Ovary (tissue), 3 donors: Measurements from ENCODE around the gene HIBCH.
"Not testable (repeated sequence)": the region's sequence is repeated elsewhere in the genome, so short reads cannot be mapped to it uniquely, and the experiment has no call there.

Source experiments
- EP300 ChIP-seq: sonication (generic); formaldehyde crosslinking; IDR thresholded peaks from one replicate; pipeline ENCODE4 v1.6.1; 2017; ENCODE audit warnings: antibody characterized with exemption
- TF ChIP-seq, protein P1 (sequence below), 3 donors: fragments of 450-650 bp in 2 of 3; fragments of 200-600 bp in 1 of 3; IDR thresholded peaks; one replicate each; pipeline versions ENCODE4 v1.5.1 to v1.8.0; 2016 to 2022; ENCODE audit warnings: antibody characterized with exemption in 3 of 3, mild to moderate bottlenecking in 1 of 3
- donor health status: DM: no; HTN: no; CAD: no.

- TF ChIP-seq, protein P1, sequence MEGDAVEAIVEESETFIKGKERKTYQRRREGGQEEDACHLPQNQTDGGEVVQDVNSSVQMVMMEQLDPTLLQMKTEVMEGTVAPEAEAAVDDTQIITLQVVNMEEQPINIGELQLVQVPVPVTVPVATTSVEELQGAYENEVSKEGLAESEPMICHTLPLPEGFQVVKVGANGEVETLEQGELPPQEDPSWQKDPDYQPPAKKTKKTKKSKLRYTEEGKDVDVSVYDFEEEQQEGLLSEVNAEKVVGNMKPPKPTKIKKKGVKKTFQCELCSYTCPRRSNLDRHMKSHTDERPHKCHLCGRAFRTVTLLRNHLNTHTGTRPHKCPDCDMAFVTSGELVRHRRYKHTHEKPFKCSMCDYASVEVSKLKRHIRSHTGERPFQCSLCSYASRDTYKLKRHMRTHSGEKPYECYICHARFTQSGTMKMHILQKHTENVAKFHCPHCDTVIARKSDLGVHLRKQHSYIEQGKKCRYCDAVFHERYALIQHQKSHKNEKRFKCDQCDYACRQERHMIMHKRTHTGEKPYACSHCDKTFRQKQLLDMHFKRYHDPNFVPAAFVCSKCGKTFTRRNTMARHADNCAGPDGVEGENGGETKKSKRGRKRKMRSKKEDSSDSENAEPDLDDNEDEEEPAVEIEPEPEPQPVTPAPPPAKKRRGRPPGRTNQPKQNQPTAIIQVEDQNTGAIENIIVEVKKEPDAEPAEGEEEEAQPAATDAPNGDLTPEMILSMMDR (IDR thresholded peaks at IDR 0.05) = not testable (repeated sequence)
- TF ChIP-seq EP300 = not testable (repeated sequence)
Measured at GRCh38 chr2:190269699-190270098, 49.9 kb downstream of the HIBCH start.
